HEK293 (cell line): ENCODE measurements around the gene SLC2A3.
"Not testable (repeated sequence)": the region's sequence is repeated elsewhere in the genome, so short reads cannot be mapped to it uniquely, and the experiment has no call there.

ENCODE experiments used
- YY1 ChIP-seq: fragments of 450-650 bp; formaldehyde crosslinking; IDR thresholded peaks from 2 replicates; pipeline ENCODE4 v1.5.1; 2018; ENCODE audit warnings: missing biosample characterization, missing genetic modification characterization
- ZNF223 ChIP-seq: fragments of 450-650 bp; formaldehyde crosslinking; IDR thresholded peaks from 2 replicates; pipeline ENCODE4 v1.5.1; 2016; ENCODE audit warnings: missing biosample characterization, missing genetic modification characterization
- TF ChIP-seq, protein P1 (sequence below): fragments of 450-650 bp; formaldehyde crosslinking; IDR thresholded peaks from 2 replicates; pipeline ENCODE4 v1.5.1; 2016; ENCODE audit warnings: missing biosample characterization, missing genetic modification characterization
- TF ChIP-seq, protein P2 (sequence below): fragments of 450-650 bp; formaldehyde crosslinking; IDR thresholded peaks from 2 replicates; pipeline ENCODE4; 2016; ENCODE audit warnings: missing biosample characterization, missing genetic modification characterization

DNA sequence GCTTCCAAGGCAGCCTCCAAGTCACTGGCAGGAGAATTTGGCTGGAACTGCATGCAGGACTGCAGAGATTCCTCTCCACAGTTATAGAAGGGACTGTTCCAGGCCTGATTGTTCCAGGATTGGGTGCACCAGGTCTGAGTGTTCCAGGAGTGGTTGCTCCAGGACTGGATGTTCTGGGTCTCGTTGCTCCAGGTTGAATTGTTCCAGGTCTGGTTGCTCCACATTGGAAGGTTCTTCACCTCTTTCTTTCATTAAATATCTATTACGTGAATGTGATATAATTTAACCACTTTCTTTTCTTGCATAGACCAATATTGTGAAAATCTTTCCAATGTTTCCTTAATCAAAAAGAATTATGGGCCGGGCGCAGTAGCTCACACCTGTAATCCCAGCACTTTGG, 39.3 kb downstream of the SLC2A3 start:
- TF ChIP-seq, protein P1, sequence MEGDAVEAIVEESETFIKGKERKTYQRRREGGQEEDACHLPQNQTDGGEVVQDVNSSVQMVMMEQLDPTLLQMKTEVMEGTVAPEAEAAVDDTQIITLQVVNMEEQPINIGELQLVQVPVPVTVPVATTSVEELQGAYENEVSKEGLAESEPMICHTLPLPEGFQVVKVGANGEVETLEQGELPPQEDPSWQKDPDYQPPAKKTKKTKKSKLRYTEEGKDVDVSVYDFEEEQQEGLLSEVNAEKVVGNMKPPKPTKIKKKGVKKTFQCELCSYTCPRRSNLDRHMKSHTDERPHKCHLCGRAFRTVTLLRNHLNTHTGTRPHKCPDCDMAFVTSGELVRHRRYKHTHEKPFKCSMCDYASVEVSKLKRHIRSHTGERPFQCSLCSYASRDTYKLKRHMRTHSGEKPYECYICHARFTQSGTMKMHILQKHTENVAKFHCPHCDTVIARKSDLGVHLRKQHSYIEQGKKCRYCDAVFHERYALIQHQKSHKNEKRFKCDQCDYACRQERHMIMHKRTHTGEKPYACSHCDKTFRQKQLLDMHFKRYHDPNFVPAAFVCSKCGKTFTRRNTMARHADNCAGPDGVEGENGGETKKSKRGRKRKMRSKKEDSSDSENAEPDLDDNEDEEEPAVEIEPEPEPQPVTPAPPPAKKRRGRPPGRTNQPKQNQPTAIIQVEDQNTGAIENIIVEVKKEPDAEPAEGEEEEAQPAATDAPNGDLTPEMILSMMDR (tag by site-specific recombination) = not testable (repeated sequence)
- not testable (repeated sequence) for TF ChIP-seq YY1; ZNF223 (tag by site-specific recombination)
- TF ChIP-seq, protein P2, sequence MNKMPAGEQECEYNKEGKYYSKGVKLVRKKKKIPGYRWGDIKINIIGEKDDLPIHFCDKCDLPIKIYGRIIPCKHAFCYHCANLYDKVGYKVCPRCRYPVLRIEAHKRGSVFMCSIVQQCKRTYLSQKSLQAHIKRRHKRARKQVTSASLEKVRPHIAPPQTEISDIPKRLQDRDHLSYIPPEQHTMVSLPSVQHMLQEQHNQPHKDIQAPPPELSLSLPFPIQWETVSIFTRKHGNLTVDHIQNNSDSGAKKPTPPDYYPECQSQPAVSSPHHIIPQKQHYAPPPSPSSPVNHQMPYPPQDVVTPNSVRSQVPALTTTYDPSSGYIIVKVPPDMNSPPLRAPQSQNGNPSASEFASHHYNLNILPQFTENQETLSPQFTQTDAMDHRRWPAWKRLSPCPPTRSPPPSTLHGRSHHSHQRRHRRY (tag by site-specific recombination) = not testable (repeated sequence)
